Stimulated activated CD8-positive, alpha-beta memory T cell treated with anti-CD3 and anti-CD28 coated beads, Interleukin-12 subunit alpha, Interleukin-12 subunit beta, amount 100 ng/mL, for 24 hours (primary cell): ENCODE results near the gene TSHZ2.
"Not testable (repeated sequence)": the region's sequence is repeated elsewhere in the genome, so short reads cannot be mapped to it uniquely, and the experiment has no call there.

ENCODE experiments used
- DNase-seq: peaks from one replicate; pipeline ENCODE4 v3.0.0-alpha.2; 2020; ENCODE audit errors: extremely low read depth

TSHZ2 gene

GRCh38 chr20:53413186-53413631 lies 441.1 kb downstream of the TSHZ2 start:
- DNase-seq: no peak

GRCh38 chr20:53413845-53414244 lies 441.7 kb downstream of the TSHZ2 start:
- DNase-seq: not testable (repeated sequence)

- no peak for DNase-seq
Observed at GRCh38 chr20:53419693-53420460, 447.7 kb downstream of the TSHZ2 start.

- DNase-seq: no peak
Observed at GRCh38 chr20:53421343-53421742, 449.2 kb downstream of the TSHZ2 start.

- DNase-seq: no peak
Observed at GRCh38 chr20:53422039-53422438, 449.9 kb downstream of the TSHZ2 start.

GRCh38 chr20:53423587-53424146 lies 451.5 kb downstream of the TSHZ2 start:
- no peak for DNase-seq

GRCh38 chr20:53425481-53425880 lies 453.3 kb downstream of the TSHZ2 start:
- no peak for DNase-seq

- DNase-seq: no peak
Observed at GRCh38 chr20:53425941-53426340, 453.8 kb downstream of the TSHZ2 start.

- DNase-seq: no peak
Observed at GRCh38 chr20:53426766-53427312, 454.7 kb downstream of the TSHZ2 start.

- DNase-seq: no peak
Observed at GRCh38 chr20:53427951-53428350, 455.8 kb downstream of the TSHZ2 start.

- DNase-seq: no peak
Observed at GRCh38 chr20:53428588-53428987, 456.4 kb downstream of the TSHZ2 start.

- no peak for DNase-seq
Observed at GRCh38 chr20:53428996-53429395, 456.8 kb downstream of the TSHZ2 start.

- DNase-seq: no peak
Observed at GRCh38 chr20:53434662-53435061, 462.5 kb downstream of the TSHZ2 start.

GRCh38 chr20:53436927-53437326 lies 464.8 kb downstream of the TSHZ2 start:
- not testable (repeated sequence) for DNase-seq

GRCh38 chr20:53438368-53438767 lies 466.2 kb downstream of the TSHZ2 start:
- DNase-seq: no peak

- DNase-seq: no peak
Observed at GRCh38 chr20:53439046-53439445, 466.9 kb downstream of the TSHZ2 start.

GRCh38 chr20:53439616-53440015 lies 467.5 kb downstream of the TSHZ2 start:
- DNase-seq: no peak

- no peak for DNase-seq
Observed at GRCh38 chr20:53444401-53445149, 472.4 kb downstream of the TSHZ2 start.

GRCh38 chr20:53445321-53445731 lies 473.2 kb downstream of the TSHZ2 start:
- no peak for DNase-seq

- no peak for DNase-seq
Observed at GRCh38 chr20:53445932-53446331, 473.8 kb downstream of the TSHZ2 start.

GRCh38 chr20:53447316-53447715 lies 475.2 kb downstream of the TSHZ2 start:
- no peak for DNase-seq

GRCh38 chr20:53448426-53448825 lies 476.3 kb downstream of the TSHZ2 start:
- DNase-seq: no peak
